Endothelial cell of umbilical vein (primary cell): ENCODE measurements around the gene SH3BP4. TPM values are rescaled to one million over a fixed set of nuclear protein-coding genes. Genes with fewer than 3 reads are reported as not detected.
A peak's percentile ranks its signal among the peaks of the same experiment; 100 is the strongest.

Source experiments
- BruUV-seq: library from RNA; stranded (reverse); fragments of 400-500 nt; replicated peaks from 2 replicates; lab custom pipeline; 2021; lab: Mats Ljungman, UMichigan
- CTCF ChIA-PET: fragments of 300-600, 350-600 bp; sonication (Branson Sonifier 250); formaldehyde crosslinking; loops from one replicate; lab custom pipeline; 2021; ENCODE audit warnings: antibody characterized with exemption, inconsistent platforms; lab: Charles Lee
- POLR2A ChIA-PET: fragments of 300-600, 350-600 bp; sonication (Branson Sonifier 250); formaldehyde crosslinking; loops from one replicate; lab custom pipeline; 2021; ENCODE audit warnings: antibody characterized with exemption, inconsistent platforms; lab: Charles Lee
- DNase-seq: peaks from one replicate; pipeline ENCODE4 v3.0.0-alpha.2; 2011; ENCODE audit warnings: low read depth, low spot score
- FAIRE-seq: peaks from 2 replicates; lab custom pipeline; 2011; peaks lifted over from hg19 to GRCh38; lab: Jason Lieb, UNC
- H2AFZ ChIP-seq: 2 replicates; pipeline ENCODE4 v1.6.0; 2012; ENCODE audit warnings: low read depth, low read length, control low read depth, inconsistent platforms
- H3K27ac ChIP-seq: 2 replicates; pipeline ENCODE4 v1.5.1; 2011; ENCODE audit warnings: low read depth, mild to moderate bottlenecking, control low read depth, low read length, moderate library complexity; ENCODE audit not compliant: insufficient read depth
- H3K27me3 ChIP-seq, 2 experiments: 2 replicates each; pipeline versions ENCODE4 v1.6.0 to v1.6.1; 2011; ENCODE audit warnings: low read length in 2 of 2, mixed read lengths in 1 of 2; ENCODE audit not compliant: control insufficient read depth in 2 of 2, insufficient read depth in 2 of 2
- H3K36me3 ChIP-seq, 2 experiments: 2 replicates in 1 of 2; 3 replicates in 1 of 2; pipeline ENCODE4 v1.5.1; 2011; ENCODE audit warnings: low read length in 2 of 2, mild to moderate bottlenecking in 1 of 2, moderate library complexity in 1 of 2; ENCODE audit not compliant: control insufficient read depth in 2 of 2, insufficient read depth in 2 of 2; ENCODE audit errors: extremely low read depth in 1 of 2
- H3K4me1 ChIP-seq: 3 replicates; pipeline ENCODE4 v1.5.1; 2011; ENCODE audit warnings: mild to moderate bottlenecking, low read length; ENCODE audit not compliant: control insufficient read depth, insufficient read depth; ENCODE audit errors: extremely low read depth
- H3K4me2 ChIP-seq: 2 replicates; pipeline ENCODE4 v1.6.1; 2011; ENCODE audit warnings: low read length, control low read depth, mixed read lengths; ENCODE audit not compliant: insufficient read depth
- H3K4me3 ChIP-seq, 3 experiments: fragments of 200-600 bp in 1 of 3; sonication (generic), shearing (Covaris generic) in 1 of 3; replicated peaks in 1 of 3; 2 replicates each; pipeline ENCODE4 v1.5.1; 2011 to 2016; ENCODE audit warnings: control low read depth in 3 of 3, low read length in 3 of 3, mild to moderate bottlenecking in 2 of 3, inconsistent platforms in 1 of 3, low read depth in 1 of 3, moderate library complexity in 1 of 3; ENCODE audit not compliant: insufficient read depth in 1 of 3
- H3K79me2 ChIP-seq: 2 replicates; pipeline ENCODE4 v1.6.0; 2012; ENCODE audit warnings: low read length, inconsistent platforms; ENCODE audit not compliant: control insufficient read depth, insufficient read depth
- H3K9ac ChIP-seq: replicated peaks from 2 replicates; pipeline ENCODE3; 2011; ENCODE audit warnings: low read length, control low read depth; ENCODE audit not compliant: insufficient read depth; ENCODE audit errors: extremely low read depth
- H3K9me1 ChIP-seq: replicated peaks from 3 replicates; pipeline ENCODE4 v1.6.0; 2011; ENCODE audit warnings: mild to moderate bottlenecking, low read length; ENCODE audit not compliant: control insufficient read depth, insufficient read depth; ENCODE audit errors: extremely low read depth
- H3K9me3 ChIP-seq: replicated peaks from 2 replicates; pipeline ENCODE4 v1.5.1; 2012; ENCODE audit warnings: low read length, inconsistent platforms; ENCODE audit not compliant: control insufficient read depth, insufficient read depth
- H4K20me1 ChIP-seq: replicated peaks from 2 replicates; pipeline ENCODE3; 2011; ENCODE audit warnings: mild to moderate bottlenecking, low read length; ENCODE audit not compliant: control insufficient read depth, insufficient read depth; ENCODE audit errors: extremely low read depth
- CTCF ChIP-seq, 2 donors: IDR thresholded peaks; 1 replicate in 1 of 2; 2 replicates in 1 of 2; pipeline ENCODE4 v1.5.1; 2011; ENCODE audit warnings: low read length in 2 of 2, mild to moderate bottlenecking in 2 of 2, moderate library complexity in 2 of 2, control low read depth in 1 of 2, inconsistent platforms in 1 of 2, low read depth in 1 of 2; ENCODE audit not compliant: insufficient read depth in 1 of 2; ENCODE audit errors: extremely low read depth in 1 of 2
- GATA2 ChIP-seq: IDR thresholded peaks from 2 replicates; pipeline ENCODE4 v1.7.0; 2011; ENCODE audit warnings: low read depth, mild to moderate bottlenecking, moderate library complexity, mixed read lengths, low read length; ENCODE audit not compliant: insufficient read length, insufficient read depth
- dilution Hi-C: fragments of 300-500 bp; cut with MboI; formaldehyde crosslinking; loops from one replicate; pipeline ENCODE4 v1.15.0; 2019; ENCODE audit warnings: low sequenced_read_pairs; ENCODE audit not compliant: extremely low pct_ligation_motif_present
- intact Hi-C: fragments of 100-400 bp; cut with micrococcal nuclease; formaldehyde crosslinking; loops from one replicate; pipeline ENCODE4 v1.10.0; 2022
- polyA plus RNA-seq, 4 experiments: library from polyadenylated mRNA; depleted of rRNA in 3 of 4; stranded (reverse) in 3 of 4; unstranded in 1 of 4; fragments of >200 nt; gene quantifications; 2 replicates each; pipeline versions ENCODE4 v1.2.1 to v1.2.3, GENCODE V29; 2011 to 2012; ENCODE audit warnings: missing spikeins in 1 of 4
- total RNA-seq: library from RNA; stranded (reverse); gene quantifications from 2 replicates; pipeline ENCODE4 v1.2.3, GENCODE V29; 2021

The SH3BP4 gene
- total and polyA plus RNA-seq, 2 donors (not counting 3 experiments of a cell fraction or from before 2014, with no cell fraction given), result 85.2 to 100.0 TPM

DNA sequence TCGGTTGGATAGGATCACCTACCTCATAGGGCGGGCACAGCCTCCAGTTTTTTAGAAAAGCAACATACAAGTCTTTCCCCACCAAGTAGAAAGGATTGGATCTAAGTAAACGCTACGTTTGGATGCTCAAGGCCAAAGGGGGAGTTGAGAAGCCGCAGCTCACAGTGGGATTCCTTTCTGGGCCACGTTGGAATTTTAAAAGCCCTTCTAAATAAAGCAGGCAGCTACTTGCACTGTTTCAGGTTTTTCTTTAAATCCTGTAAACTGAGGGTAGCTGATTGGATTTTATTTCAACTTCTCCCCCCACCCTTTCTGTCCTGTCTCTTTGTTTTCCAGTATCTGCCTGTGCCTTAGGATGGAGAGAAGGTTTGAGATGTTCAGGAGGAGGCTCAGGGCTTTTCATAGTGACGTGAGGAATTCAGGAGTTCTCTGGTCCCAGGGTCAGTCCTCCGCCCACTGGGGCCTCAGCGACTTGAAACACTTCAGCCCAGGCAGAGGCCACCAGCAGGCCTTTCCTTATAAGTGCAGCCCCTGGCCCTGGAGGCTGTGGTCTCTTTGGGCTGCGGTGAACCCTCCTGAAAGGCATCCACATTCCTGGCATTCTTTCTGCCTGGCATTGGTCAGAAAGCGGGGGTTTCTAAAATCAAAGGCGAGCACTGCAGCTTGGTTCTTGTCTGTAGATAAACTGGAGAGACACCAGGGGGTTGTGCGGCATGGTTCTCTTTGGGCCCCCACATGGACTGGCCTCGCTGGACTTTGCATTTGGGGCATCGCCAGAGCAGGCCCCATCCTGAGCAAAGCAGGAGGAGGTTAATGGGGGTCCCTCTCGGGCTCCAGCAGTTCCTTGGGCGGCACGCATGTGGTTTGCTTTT lies 44.5 kb downstream of the SH3BP4 start:
- dilution Hi-C loops (no loop called here), intact Hi-C loops (loop anchor here (1.0 to 5.0 kb wide), 7 partner anchors 15 to 446 kb away; no protein-coding TSS in a partner anchor)
- TSS peak; percentile 84 for BruUV-seq
- DNase-seq (peak; percentile 64), FAIRE-seq (peak; percentile 84)
- Histone ChIP-seq H3K9me3 (no peaks in the 10 kb centered on the region), H3K27me3 (no peaks in the 10 kb centered on the region), H3K4me1 (peaks cover 56% of the 10 kb centered on the region), H3K4me2 (peak overlapping the region; percentile 10), H3K4me3 (no peak overlapping the region), H3K27ac (peak overlapping the region; percentile 88), H4K20me1 (no peaks in the 10 kb centered on the region), H3K79me2 (peaks cover 89% of the 10 kb centered on the region), H2AFZ (no peak overlapping the region), H3K9me1 (no peaks in the 10 kb centered on the region), H3K36me3 (peaks cover 13 to 25% of the 10 kb centered on the region in 2 experiments), H3K9ac (peak overlapping the region; percentile 56)
- peak; percentile 41 to 53 for TF ChIP-seq CTCF (IDR thresholded peaks at IDR 0.05; ENCODE audit: extremely low read depth in 1 of 2, insufficient read depth in 1 of 2, low read depth in 1 of 2, low read length in 2 of 2)
- no peak for TF ChIP-seq GATA2
- POLR2A ChIA-PET, result interaction anchor here (0.6 to 1.2 kb wide), 2 partner anchors 15 to 128 kb away, joined by 3 read pairs; no protein-coding TSS in a partner anchor
- CTCF ChIA-PET, result interaction anchor here (0.6 to 2.1 kb wide), 6 partner anchors 15 to 121 kb away, joined by 3 to 9 read pairs (median 4); no protein-coding TSS in a partner anchor
